Measurements from ENCODE around the gene MAP10. TPM values are rescaled to one million over a fixed set of nuclear protein-coding genes. Genes with fewer than 3 reads are reported as not detected.
A peak's percentile ranks its signal among the peaks of the same experiment; 100 is the strongest.

MAP10 gene
- total RNA-seq, 1 experiment from 2014 or later = 2.7 TPM

DNA sequence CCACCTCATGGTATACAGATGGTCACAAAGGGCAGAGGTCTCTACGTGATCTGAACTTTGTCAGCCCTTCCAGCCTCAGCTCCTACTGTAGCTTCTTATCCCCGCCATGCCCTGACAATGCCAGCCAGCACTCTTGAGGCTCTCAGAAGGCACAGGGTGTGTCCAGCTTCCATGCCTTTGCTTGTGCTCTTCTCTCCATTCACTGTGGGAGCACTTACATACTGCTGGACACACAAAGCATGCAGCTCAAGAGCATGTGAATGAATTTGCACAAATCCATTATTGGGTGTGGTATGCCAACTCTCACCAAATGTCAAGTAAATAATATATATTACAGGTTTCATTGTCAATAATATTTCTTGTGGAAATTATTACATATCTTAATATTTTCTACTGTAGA, 36.4 kb upstream of the MAP10 start:
- Mint-ChIP-seq H3K9me3 (peaks cover 6% of the 10 kb centered on the region), H3K4me3 (no peak overlapping the region), H3K36me3 (peaks cover under 1% of the 10 kb centered on the region; the same call in 1 of the 2 replicates), H3K27me3 (ENCODE audit: low read depth) (peaks cover 8% of the 10 kb centered on the region), H3K27ac (no peak overlapping the region), H3K4me1 (peaks cover 51% of the 10 kb centered on the region)
- TF ChIP-seq NFYB (CRISPR knock-in tag; conservative IDR thresholded peaks at IDR 0.05; ENCODE audit: low read depth) (no peak), CREB1 (CRISPR knock-in tag; IDR thresholded peaks at IDR 0.05) (no peak), OVOL2 (CRISPR knock-in tag; IDR thresholded peaks at IDR 0.05; ENCODE audit: borderline replicate concordance) (no peak), ZBTB21 (CRISPR knock-in tag; IDR thresholded peaks at IDR 0.05; ENCODE audit: borderline replicate concordance) (no peak)
- CTCF ChIA-PET = no interaction called here
- DNase-seq (ENCODE audit: low spot score) (no peak), ATAC-seq (no peak)
- POLR2A ChIA-PET = no interaction called here

DNA sequence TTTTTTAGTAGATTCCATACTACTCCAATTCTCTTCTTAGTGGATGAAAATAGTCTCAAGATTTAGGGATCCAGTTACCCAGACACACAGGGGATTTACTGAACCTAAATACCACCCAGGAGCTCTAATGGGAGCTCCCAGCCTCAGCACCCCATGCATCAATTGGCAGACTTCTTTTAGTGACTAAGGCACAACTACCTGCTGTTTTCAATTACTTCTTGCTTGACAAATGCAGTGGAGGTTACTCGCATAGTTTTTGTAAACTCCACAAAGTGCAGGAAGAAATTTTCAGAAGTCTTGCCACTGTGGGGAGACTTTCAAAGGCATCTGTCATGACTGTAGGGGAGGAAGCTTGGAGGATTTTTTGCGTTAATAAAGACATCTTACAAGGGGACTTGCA, 35.5 kb upstream of the MAP10 start:
- ATAC-seq (peak; percentile 50), DNase-seq (ENCODE audit: low spot score) (no peak)
- H3K27me3 Mint-ChIP-seq (ENCODE audit: low read depth) = peaks cover 8% of the 10 kb centered on the region
- ChIA-PET CTCF (no interaction called here), POLR2A (no interaction called here)
- H3K4me3 Mint-ChIP-seq = no peak overlapping the region
- H3K36me3 Mint-ChIP-seq = no peaks in the 10 kb centered on the region
- peaks cover 48% of the 10 kb centered on the region for H3K4me1 Mint-ChIP-seq
- TF ChIP-seq ZNF423 (CRISPR knock-in tag; IDR thresholded peaks at IDR 0.05) = peak; percentile 15; the same call in 1 of the 2 replicates
- TF ChIP-seq, protein P1, sequence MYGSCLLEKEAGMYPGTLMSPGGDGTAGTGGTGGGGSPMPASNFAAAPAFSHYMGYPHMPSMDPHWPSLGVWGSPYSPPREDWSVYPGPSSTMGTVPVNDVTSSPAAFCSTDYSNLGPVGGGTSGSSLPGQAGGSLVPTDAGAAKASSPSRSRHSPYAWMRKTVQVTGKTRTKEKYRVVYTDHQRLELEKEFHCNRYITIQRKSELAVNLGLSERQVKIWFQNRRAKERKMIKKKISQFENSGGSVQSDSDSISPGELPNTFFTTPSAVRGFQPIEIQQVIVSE (CRISPR knock-in tag; IDR thresholded peaks at IDR 0.05; ENCODE audit: borderline replicate concordance) = no peak
- H3K9me3 Mint-ChIP-seq = no peaks in the 10 kb centered on the region
- peak overlapping the region; percentile 19 for H3K27ac Mint-ChIP-seq

GRCh38 chr1:232773752-232774151, 31.5 kb upstream of the MAP10 start:
- peaks cover 24% of the 10 kb centered on the region for H3K4me1 Mint-ChIP-seq
- no peak for DNase-seq (ENCODE audit: low spot score)
- no peak overlapping the region for H3K4me3 Mint-ChIP-seq
- H3K36me3 Mint-ChIP-seq = no peaks in the 10 kb centered on the region
- ATAC-seq = peak; percentile 47
- ChIA-PET POLR2A (no interaction called here), CTCF (no interaction called here)
- no peaks in the 10 kb centered on the region for H3K9me3 Mint-ChIP-seq
- H3K27ac Mint-ChIP-seq = no peak overlapping the region
- peaks cover 8% of the 10 kb centered on the region for H3K27me3 Mint-ChIP-seq (ENCODE audit: low read depth)
- no peak for TF ChIP-seq NFE2L1 (CRISPR knock-in tag; IDR thresholded peaks at IDR 0.05)
- TF ChIP-seq ZBTB43 (CRISPR knock-in tag; IDR thresholded peaks at IDR 0.05) = no peak
- TF ChIP-seq, protein P2, sequence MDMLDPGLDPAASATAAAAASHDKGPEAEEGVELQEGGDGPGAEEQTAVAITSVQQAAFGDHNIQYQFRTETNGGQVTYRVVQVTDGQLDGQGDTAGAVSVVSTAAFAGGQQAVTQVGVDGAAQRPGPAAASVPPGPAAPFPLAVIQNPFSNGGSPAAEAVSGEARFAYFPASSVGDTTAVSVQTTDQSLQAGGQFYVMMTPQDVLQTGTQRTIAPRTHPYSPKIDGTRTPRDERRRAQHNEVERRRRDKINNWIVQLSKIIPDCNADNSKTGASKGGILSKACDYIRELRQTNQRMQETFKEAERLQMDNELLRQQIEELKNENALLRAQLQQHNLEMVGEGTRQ (CRISPR knock-in tag; IDR thresholded peaks at IDR 0.05) = 0 out of 2 replicates have a peak, but pooled peaks have one; percentile 32
- TF ChIP-seq, protein P3, sequence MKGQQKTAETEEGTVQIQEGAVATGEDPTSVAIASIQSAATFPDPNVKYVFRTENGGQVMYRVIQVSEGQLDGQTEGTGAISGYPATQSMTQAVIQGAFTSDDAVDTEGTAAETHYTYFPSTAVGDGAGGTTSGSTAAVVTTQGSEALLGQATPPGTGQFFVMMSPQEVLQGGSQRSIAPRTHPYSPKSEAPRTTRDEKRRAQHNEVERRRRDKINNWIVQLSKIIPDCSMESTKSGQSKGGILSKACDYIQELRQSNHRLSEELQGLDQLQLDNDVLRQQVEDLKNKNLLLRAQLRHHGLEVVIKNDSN (CRISPR knock-in tag; IDR thresholded peaks at IDR 0.05) = peak; percentile 29; the same call in 1 of the 2 replicates

GRCh38 chr1:232776526-232777106, 28.6 kb upstream of the MAP10 start:
- no peak for DNase-seq (ENCODE audit: low spot score)
- ChIA-PET CTCF (no interaction called here), POLR2A (no interaction called here)

More at GRCh38 chr1:232776526-232777106, 28.6 kb upstream of the MAP10 start:
- Mint-ChIP-seq H3K27ac (no peak overlapping the region), H3K27me3 (ENCODE audit: low read depth) (peaks cover 8% of the 10 kb centered on the region), H3K4me3 (no peak overlapping the region), H3K4me1 (0 out of 2 replicates have a peak, but pooled peaks cover 5% of the 10 kb centered on the region), H3K36me3 (no peaks in the 10 kb centered on the region), H3K9me3 (no peaks in the 10 kb centered on the region)
- ATAC-seq = no peak
- TF ChIP-seq, protein P4, sequence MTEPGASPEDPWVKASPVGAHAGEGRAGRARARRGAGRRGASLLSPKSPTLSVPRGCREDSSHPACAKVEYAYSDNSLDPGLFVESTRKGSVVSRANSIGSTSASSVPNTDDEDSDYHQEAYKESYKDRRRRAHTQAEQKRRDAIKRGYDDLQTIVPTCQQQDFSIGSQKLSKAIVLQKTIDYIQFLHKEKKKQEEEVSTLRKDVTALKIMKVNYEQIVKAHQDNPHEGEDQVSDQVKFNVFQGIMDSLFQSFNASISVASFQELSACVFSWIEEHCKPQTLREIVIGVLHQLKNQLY (CRISPR knock-in tag; IDR thresholded peaks at IDR 0.05) = no peak
- TF ChIP-seq ARID4B (CRISPR knock-in tag; IDR thresholded peaks at IDR 0.05; ENCODE audit: borderline replicate concordance) = no peak
- TF ChIP-seq, protein P3 (CRISPR knock-in tag; IDR thresholded peaks at IDR 0.05) = no peak
- no peak for TF ChIP-seq SMAD3 (CRISPR knock-in tag; IDR thresholded peaks at IDR 0.05; ENCODE audit: borderline replicate concordance)
- no peak for TF ChIP-seq TCF7 (CRISPR knock-in tag; IDR thresholded peaks at IDR 0.05; ENCODE audit: low read depth)
- no peak for TF ChIP-seq ETV6 (CRISPR knock-in tag; IDR thresholded peaks at IDR 0.05)
- TF ChIP-seq JAZF1 (CRISPR knock-in tag; IDR thresholded peaks at IDR 0.05) = no peak
- no peak for TF ChIP-seq CBFB (CRISPR knock-in tag; IDR thresholded peaks at IDR 0.05; ENCODE audit: low read depth)

All from WTC11 (cell line).